GM12878 (cell line): ENCODE results near the gene RSPH1. TPM values are rescaled to one million over a fixed set of nuclear protein-coding genes. Genes with fewer than 3 reads are reported as not detected.

Experiments
- ATAC-seq: fragments of 200-7000 bp; cut with Tn5 transposase; 3 replicates; pipeline ENCODE4 v1.9.1; 2020; ENCODE audit warnings: mild to moderate bottlenecking, moderate library complexity
- BruUV-seq: library from RNA; stranded (reverse); fragments of 400-500 nt; replicated peaks from 2 replicates; lab custom pipeline; 2021; lab: Mats Ljungman, UMichigan
- CTCF ChIA-PET: fragments of 300-600 bp; sonication (Branson Sonifier 250); formaldehyde crosslinking; extraction: SDS; loops from one replicate; lab custom pipeline; 2021; ENCODE audit warnings: inconsistent platforms; lab: Yijun Ruan, JAX
- POLR2A ChIA-PET: fragments of 350-600 bp; formaldehyde crosslinking; extraction: SDS; loops from one replicate; lab custom pipeline; 2021; ENCODE audit warnings: inconsistent platforms; lab: Charles Lee
- RAD21 ChIA-PET: fragments of 300-600 bp; sonication (Branson Sonifier 250); formaldehyde crosslinking; loops from one replicate; lab custom pipeline; 2023; ENCODE audit warnings: antibody characterized with exemption; ENCODE audit not compliant: unreplicated experiment; lab: Charles Lee
- SMC1A ChIA-PET: fragments of 300-600 bp; sonication (Branson Sonifier 250); formaldehyde crosslinking; loops from one replicate; lab custom pipeline; 2023; ENCODE audit not compliant: unreplicated experiment, uncharacterized antibody; lab: Charles Lee
- DNase-seq: peaks from one replicate; pipeline ENCODE4 v3.0.0-alpha.2; 2011; ENCODE audit warnings: low read depth, low spot score
- FAIRE-seq: peaks from 3 replicates; lab custom pipeline; 2011; peaks lifted over from hg19 to GRCh38; lab: Jason Lieb, UNC
- H2AFZ ChIP-seq: 2 replicates; pipeline ENCODE4 v1.6.0; 2011; ENCODE audit warnings: low read depth, low read length, control low read depth; ENCODE audit not compliant: control insufficient read depth
- H3K27ac ChIP-seq: 2 replicates; pipeline ENCODE4 v1.5.1; 2011; ENCODE audit warnings: control low read depth; ENCODE audit not compliant: control insufficient read depth, insufficient read depth
- H3K27me3 ChIP-seq, 2 experiments: replicated peaks in 1 of 2; 2 replicates each; pipeline versions ENCODE4 v1.6.0 to v1.6.1; 2011; ENCODE audit warnings: low read length in 1 of 2; ENCODE audit not compliant: control insufficient read depth in 2 of 2, insufficient read depth in 2 of 2
- H3K36me3 ChIP-seq, 2 experiments: 2 replicates each; pipeline ENCODE4 v1.5.1; 2011; ENCODE audit warnings: low read length in 1 of 2; ENCODE audit not compliant: control insufficient read depth in 2 of 2, insufficient read depth in 2 of 2
- H3K4me1 ChIP-seq: 2 replicates; pipeline ENCODE4 v1.6.1; 2011; ENCODE audit warnings: mild to moderate bottlenecking, low read length, moderate library complexity, mixed read lengths; ENCODE audit not compliant: control insufficient read depth, insufficient read depth
- H3K4me2 ChIP-seq: 2 replicates; pipeline ENCODE4 v1.6.0; 2011; ENCODE audit warnings: control low read depth; ENCODE audit not compliant: control insufficient read depth, insufficient read depth
- H3K4me3 ChIP-seq: fragments of 200-600 bp; sonication (generic); 2 replicates; pipeline ENCODE4 v1.5.1; 2016
- H3K79me2 ChIP-seq: 2 replicates; pipeline ENCODE4 v1.6.0; 2011; ENCODE audit warnings: low read length; ENCODE audit not compliant: control insufficient read depth, insufficient read depth
- H3K9ac ChIP-seq: 2 replicates; pipeline ENCODE4 v1.8.0; 2011; ENCODE audit warnings: low read length, control low read depth, mixed read lengths; ENCODE audit not compliant: control insufficient read depth, insufficient read depth
- H3K9me3 ChIP-seq: replicated peaks from 3 replicates; pipeline ENCODE4 v1.5.1; 2011; ENCODE audit warnings: mild to moderate bottlenecking, low read length; ENCODE audit not compliant: control insufficient read depth, insufficient read depth
- H4K20me1 ChIP-seq: 2 replicates; pipeline ENCODE4 v1.6.0; 2011; ENCODE audit not compliant: control insufficient read depth, insufficient read depth
- BACH1 ChIP-seq: fragments of 450-650 bp; IDR thresholded peaks from 2 replicates; pipeline ENCODE4 v1.6.1; 2017; ENCODE audit warnings: mild to moderate bottlenecking, borderline replicate concordance
- CBX3 ChIP-seq: fragments of 200-600 bp; sonication (generic); IDR thresholded peaks from 2 replicates; pipeline ENCODE4 v1.6.1; 2016; ENCODE audit warnings: low read depth, borderline replicate concordance
- CHD1 ChIP-seq: IDR thresholded peaks from 2 replicates; pipeline ENCODE4 v1.6.1; 2012; ENCODE audit warnings: low read depth, low read length, improper control_type of control experiment
- DPF2 ChIP-seq: fragments of 450-650 bp; IDR thresholded peaks from 2 replicates; pipeline ENCODE4 v1.6.1; 2017; ENCODE audit warnings: mild to moderate bottlenecking
- EGR1 ChIP-seq, 2 experiments: IDR thresholded peaks; 1 replicate in 1 of 2; 2 replicates in 1 of 2; pipeline ENCODE4 v1.6.1; 2011 to 2012; ENCODE audit warnings: low read depth in 2 of 2, low read length in 2 of 2, borderline replicate concordance in 1 of 2, mild to moderate bottlenecking in 1 of 2, moderate library complexity in 1 of 2
- KDM1A ChIP-seq: fragments of 200-600 bp; sonication (generic); IDR thresholded peaks from 2 replicates; pipeline ENCODE4 v1.6.1; 2016; ENCODE audit warnings: borderline replicate concordance
- NFYA ChIP-seq: IDR thresholded peaks from 2 replicates; pipeline ENCODE4 v1.6.1; 2011; ENCODE audit warnings: low read depth, mild to moderate bottlenecking, low read length, improper control_type of control experiment, borderline replicate concordance
- NR2F1 ChIP-seq: fragments of 450-650 bp; conservative IDR thresholded peaks from 2 replicates; pipeline ENCODE4 v1.6.1; 2017; ENCODE audit warnings: mild to moderate bottlenecking
- POLR2AphosphoS2 ChIP-seq: IDR thresholded peaks from 2 replicates; pipeline ENCODE4 v1.6.1; 2011; ENCODE audit warnings: low read depth, mild to moderate bottlenecking, low read length, improper control_type of control experiment, moderate library complexity
- SUZ12 ChIP-seq: fragments of 200-600 bp; sonication (generic); IDR thresholded peaks from one replicate; pipeline ENCODE4 v1.6.1; 2018; ENCODE audit warnings: antibody characterized with exemption, mild to moderate bottlenecking; ENCODE audit not compliant: unreplicated experiment
- TBL1XR1 ChIP-seq: IDR thresholded peaks from 2 replicates; pipeline ENCODE4 v1.6.1; 2012; ENCODE audit warnings: low read depth, low read length, improper control_type of control experiment
- WGBS: methylation state at CpG from one replicate; pipeline ENCODE4 v1.1.6; 2016; ENCODE audit warnings: low lambda C conversion rate; ENCODE audit not compliant: insufficient replicate concordance, insufficient coverage; ENCODE audit errors: missing lambda C conversion rate; 5-methylcytosine and 5-hydroxymethylcytosine counted together
- in situ Hi-C: fragments of 300-500 bp; cut with MboI; formaldehyde crosslinking; loops from 9 replicates; pipeline ENCODE4 v1.14.3; 2018; ENCODE audit warnings: mixed read lengths
- intact Hi-C: fragments of 100-400 bp; cut with micrococcal nuclease; formaldehyde crosslinking; loops from one replicate; pipeline ENCODE4 v1.14.2; 2022; ENCODE audit not compliant: unreplicated experiment
- polyA plus RNA-seq, 11 experiments: library from polyadenylated mRNA; depleted of rRNA in 4 of 11; unstranded in 6 of 11; stranded (reverse) in 5 of 11; fragments of >200 nt; fragmentation: Nextera tagmentation in 4 of 11; fragmentation: Illumina TruSeq in 1 of 11; extraction: Ambion mirVana in 4 of 11; extraction: Trizol in 1 of 11; gene quantifications; 1 replicate in 1 of 11; 2 replicates in 10 of 11; pipeline versions ENCODE4 v1.2.1 to v1.2.3, GENCODE V29; 2011 to 2016; ENCODE audit warnings: inconsistent platforms in 2 of 11, missing spikeins in 2 of 11, low read depth in 1 of 11
- total RNA-seq, 4 experiments: library from RNA; depleted of rRNA in 3 of 4; stranded (reverse); fragments of >200 nt in 3 of 4; fragmentation: Illumina TruSeq in 1 of 4; extraction: Trizol in 1 of 4; gene quantifications; 2 replicates each; pipeline versions ENCODE4 v1.2.1 to v1.2.3, GENCODE V29; 2013 to 2021

The RSPH1 gene
- total and polyA plus RNA-seq, 10 of the 15 experiments (the other 5 are each of a cell fraction or from before 2014, with no cell fraction given): 0.11 to 1.4 (median 0.38) TPM

DNA sequence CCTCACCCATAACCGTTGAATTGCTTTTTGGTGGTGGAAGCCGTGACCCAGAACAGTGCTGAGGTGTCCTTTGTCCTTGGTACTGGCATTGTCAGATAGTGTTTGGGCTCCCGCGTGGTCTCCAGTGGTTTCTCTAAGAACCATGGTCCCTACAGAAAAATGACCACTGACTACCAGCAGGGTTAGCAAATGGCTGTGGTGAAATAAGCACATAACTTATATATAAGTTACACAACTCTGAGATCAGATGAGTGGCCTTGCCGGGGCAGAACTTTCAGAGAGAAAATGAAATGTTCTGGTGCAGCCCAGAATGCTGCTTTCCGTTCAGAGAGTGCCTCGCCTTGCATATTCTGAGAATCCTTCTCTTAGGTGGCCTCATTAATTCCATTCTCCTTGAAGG is 22.6 kb upstream of the RSPH1 start:
- FAIRE-seq: no peak
- Histone ChIP-seq H4K20me1 (no peaks in the 10 kb centered on the region), H3K27me3 (no peaks in the 10 kb centered on the region), H3K79me2 (peaks cover 16% of the 10 kb centered on the region), H3K9ac (no peak overlapping the region), H3K36me3 (peaks cover 3 to 30% of the 10 kb centered on the region in 2 experiments; a peak in 3 of 4 replicates), H3K4me1 (peaks cover 15% of the 10 kb centered on the region), H3K27ac (no peak overlapping the region), H3K4me3 (no peak overlapping the region), H3K4me2 (no peak overlapping the region; the same call in 1 of the 2 replicates), H2AFZ (no peak overlapping the region), H3K9me3 (no peaks in the 10 kb centered on the region)
- ATAC-seq: no peak
- CTCF ChIA-PET: interaction anchor here (1.3 kb wide), 1 partner anchor 17 kb away, joined by 4 read pairs; no protein-coding TSS in a partner anchor
- in situ Hi-C loops: no loop called here
- RAD21 ChIA-PET: no interaction called here
- no TSS peak for BruUV-seq
- 97% methylated on average over 7 of the region's 7 CpGs for WGBS
- intact Hi-C loops: no loop called here
- no peak for TF ChIP-seq POLR2AphosphoS2
- no peak for TF ChIP-seq NFYA
- TF ChIP-seq DPF2: no peak
- TF ChIP-seq EGR1 (IDR thresholded peaks at IDR 0.05; ENCODE audit: borderline replicate concordance in 1 of 2, low read depth in 2 of 2, low read length in 2 of 2): no peak
- no peak for TF ChIP-seq KDM1A
- TF ChIP-seq CHD1: no peak
- TF ChIP-seq TBL1XR1: no peak
- TF ChIP-seq NR2F1: no peak
- TF ChIP-seq SUZ12: no peak
- no peak for TF ChIP-seq CBX3
- no peak for TF ChIP-seq BACH1
- DNase-seq: no peak
- SMC1A ChIA-PET: interaction anchor here (1.2 to 10.8 kb wide), 3 partner anchors 10 to 58 kb away, joined by 3 to 132 read pairs (median 4); no protein-coding TSS in a partner anchor
- POLR2A ChIA-PET: interaction anchor here (1.2 kb wide), 1 partner anchor 14 kb away, joined by 4 read pairs; no protein-coding TSS in a partner anchor
